ENCODE results near the gene LRP5. TPM values are rescaled to one million over a fixed set of nuclear protein-coding genes. Genes with fewer than 3 reads are reported as not detected.

The LRP5 gene
- total RNA-seq, 1 donor from 2014 or later: 42.5 TPM

DNA sequence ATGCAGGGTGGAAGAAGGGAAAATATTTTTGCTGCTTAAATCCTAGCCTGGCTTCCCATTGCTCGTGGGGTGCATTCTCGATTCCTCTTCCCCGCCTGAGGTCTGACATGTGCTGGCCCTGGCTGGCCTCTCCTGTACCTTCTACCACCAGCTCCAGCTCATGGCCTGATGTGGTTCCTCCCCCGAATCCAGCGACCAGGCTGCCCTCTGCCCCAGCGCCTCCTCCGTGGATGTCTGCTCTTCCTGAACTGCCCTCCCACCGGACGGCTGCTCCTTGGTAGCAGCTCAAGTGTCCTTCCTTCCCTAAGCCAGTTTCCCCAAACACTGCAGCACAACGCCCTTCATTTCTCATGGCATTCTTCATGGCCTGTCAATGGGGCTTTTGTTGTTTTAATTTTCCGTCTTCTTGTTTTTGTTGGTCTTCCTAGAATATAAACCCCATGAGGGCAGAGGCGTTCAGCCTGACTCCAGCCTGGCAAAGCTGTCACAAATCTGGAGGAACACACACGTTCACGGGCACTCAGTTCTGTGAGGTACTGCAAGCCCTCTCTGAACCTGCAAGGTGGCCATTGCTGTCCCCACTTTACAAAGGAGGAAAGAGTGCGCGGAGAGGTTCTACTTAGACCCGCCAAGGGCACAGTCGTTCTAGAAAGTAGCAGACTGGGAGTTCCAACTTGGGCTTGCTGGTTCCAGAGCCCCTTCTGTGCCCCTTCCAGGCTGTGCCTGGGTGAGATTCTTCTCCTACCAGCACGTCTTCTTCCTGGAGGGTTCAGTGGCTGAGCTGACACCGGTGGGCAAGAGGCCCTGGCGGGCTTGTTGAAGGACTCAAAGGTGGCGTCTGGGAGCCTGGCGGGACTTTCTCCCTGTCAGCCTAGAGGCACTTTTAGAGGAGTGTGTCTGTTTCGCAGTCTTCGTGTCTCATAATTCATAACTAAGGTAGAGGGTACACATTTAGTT is 953 bp upstream of the LRP5 start:
- TF ChIP-seq POLR2AphosphoS5 (IDR thresholded peaks at IDR 0.05; ENCODE audit: insufficient read depth in 1 of 2, low read depth in 1 of 2): no peak
- DNase-seq (ENCODE audit: extremely low spot score in 2 of 2): no peak
- H3K4me1 ChIP-seq: peaks cover 32% of the 10 kb centered on the region
- peak overlapping the region; percentile 53 for H3K27ac ChIP-seq
- intact Hi-C loops (cut with DNase I): no loop called here
- no peaks in the 10 kb centered on the region for H3K9me3 ChIP-seq
- no peaks in the 10 kb centered on the region for H3K36me3 ChIP-seq
- no peaks in the 10 kb centered on the region for H3K27me3 ChIP-seq
- H3K4me3 ChIP-seq: peak overlapping the region in 1 of 2 donors; percentile 33

DNA sequence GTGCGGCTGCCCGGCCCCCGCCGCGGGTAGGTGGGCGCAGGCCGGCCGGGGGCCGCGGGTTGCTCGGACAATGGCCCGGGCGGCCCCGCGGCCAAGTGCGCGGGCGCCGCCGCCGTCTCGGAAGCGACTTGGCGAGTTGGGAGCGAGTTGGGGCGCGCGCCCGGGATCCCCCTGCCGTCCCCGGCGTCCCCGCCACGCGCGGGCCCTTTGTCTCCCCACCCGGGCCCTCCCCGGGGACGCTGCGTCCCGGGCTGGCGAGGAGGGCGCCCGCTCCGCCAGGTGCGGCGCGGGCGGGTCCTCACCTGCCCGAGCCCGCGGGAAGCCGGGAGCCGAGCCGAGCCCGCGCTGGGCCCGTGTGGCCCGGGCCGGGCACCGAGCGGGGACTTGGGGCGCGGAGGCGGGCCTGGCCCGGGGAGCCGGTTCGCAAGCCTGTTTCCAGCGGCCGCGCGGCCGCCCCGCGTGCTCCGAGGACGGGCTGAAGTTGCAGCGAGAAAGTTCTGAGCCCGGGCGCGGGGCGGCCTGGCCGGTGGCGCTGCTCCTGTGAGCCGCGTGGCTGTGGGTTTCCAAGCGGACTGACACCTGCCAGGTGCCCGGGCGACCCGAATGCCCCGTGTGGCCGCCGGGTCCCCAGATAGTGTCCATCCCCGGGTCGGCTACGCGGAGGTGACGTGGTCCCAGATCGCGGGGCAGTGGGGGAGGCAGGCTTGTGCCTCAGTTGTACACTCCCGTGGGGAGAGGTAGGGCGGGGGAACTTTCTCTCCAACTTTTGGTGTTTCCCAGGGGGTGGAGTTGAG is 586 bp downstream of the LRP5 start:
- no peaks in the 10 kb centered on the region for H3K36me3 ChIP-seq
- H3K27me3 ChIP-seq: no peaks in the 10 kb centered on the region
- peak overlapping the region; percentile 63 for H3K27ac ChIP-seq
- no peaks in the 10 kb centered on the region for H3K9me3 ChIP-seq
- peaks cover 41% of the 10 kb centered on the region for H3K4me1 ChIP-seq
- intact Hi-C loops (cut with DNase I): no loop called here
- peak overlapping the region; percentile 59 to 66 for H3K4me3 ChIP-seq
- no peak for TF ChIP-seq POLR2AphosphoS5 (IDR thresholded peaks at IDR 0.05; ENCODE audit: insufficient read depth in 1 of 2, low read depth in 1 of 2)
- TF ChIP-seq, protein P1, sequence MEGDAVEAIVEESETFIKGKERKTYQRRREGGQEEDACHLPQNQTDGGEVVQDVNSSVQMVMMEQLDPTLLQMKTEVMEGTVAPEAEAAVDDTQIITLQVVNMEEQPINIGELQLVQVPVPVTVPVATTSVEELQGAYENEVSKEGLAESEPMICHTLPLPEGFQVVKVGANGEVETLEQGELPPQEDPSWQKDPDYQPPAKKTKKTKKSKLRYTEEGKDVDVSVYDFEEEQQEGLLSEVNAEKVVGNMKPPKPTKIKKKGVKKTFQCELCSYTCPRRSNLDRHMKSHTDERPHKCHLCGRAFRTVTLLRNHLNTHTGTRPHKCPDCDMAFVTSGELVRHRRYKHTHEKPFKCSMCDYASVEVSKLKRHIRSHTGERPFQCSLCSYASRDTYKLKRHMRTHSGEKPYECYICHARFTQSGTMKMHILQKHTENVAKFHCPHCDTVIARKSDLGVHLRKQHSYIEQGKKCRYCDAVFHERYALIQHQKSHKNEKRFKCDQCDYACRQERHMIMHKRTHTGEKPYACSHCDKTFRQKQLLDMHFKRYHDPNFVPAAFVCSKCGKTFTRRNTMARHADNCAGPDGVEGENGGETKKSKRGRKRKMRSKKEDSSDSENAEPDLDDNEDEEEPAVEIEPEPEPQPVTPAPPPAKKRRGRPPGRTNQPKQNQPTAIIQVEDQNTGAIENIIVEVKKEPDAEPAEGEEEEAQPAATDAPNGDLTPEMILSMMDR (IDR thresholded peaks at IDR 0.05): no peak
- no peak for TF ChIP-seq POLR2A (IDR thresholded peaks at IDR 0.05)
- no peak for DNase-seq (ENCODE audit: extremely low spot score in 2 of 2)

DNA sequence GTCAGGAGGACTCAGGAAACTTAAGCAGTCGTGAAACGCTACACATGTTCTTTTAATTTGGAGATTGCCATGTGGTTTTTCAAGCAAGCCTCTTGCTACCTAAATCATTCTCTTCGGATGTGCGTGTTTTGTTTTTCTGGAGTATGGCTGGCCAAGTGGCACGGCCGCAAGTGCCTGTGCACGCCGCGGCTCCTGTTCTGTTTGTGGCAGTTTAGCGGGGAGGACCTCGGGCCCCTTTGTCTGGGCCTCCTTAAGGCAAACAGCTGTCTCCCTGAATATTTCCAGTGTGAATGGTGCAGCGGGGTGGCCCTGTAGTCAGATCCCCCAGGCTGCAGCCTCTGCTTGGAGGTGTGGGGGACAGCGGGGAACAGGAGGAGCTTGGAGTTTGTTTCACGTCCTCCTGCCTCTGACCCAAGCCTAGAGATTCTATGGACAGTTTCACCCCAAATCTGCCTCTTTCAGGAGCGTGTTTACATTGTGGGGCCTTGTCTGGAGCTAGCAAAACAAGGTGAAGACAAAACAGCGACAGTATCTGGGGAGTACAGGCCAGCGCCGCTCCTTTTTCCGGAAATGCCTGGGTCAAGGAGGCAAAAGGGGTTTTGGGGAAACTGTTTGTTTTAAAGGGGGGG is 1.3 kb downstream of the LRP5 start:
- Histone ChIP-seq H3K27ac (peak overlapping the region; percentile 63), H3K9me3 (no peaks in the 10 kb centered on the region), H3K36me3 (no peaks in the 10 kb centered on the region), H3K27me3 (no peaks in the 10 kb centered on the region), H3K4me3 (peak overlapping the region; percentile 59 to 66), H3K4me1 (peaks cover 41% of the 10 kb centered on the region)
- no peak for TF ChIP-seq POLR2A (IDR thresholded peaks at IDR 0.05)
- TF ChIP-seq POLR2AphosphoS5 (IDR thresholded peaks at IDR 0.05; ENCODE audit: insufficient read depth in 1 of 2, low read depth in 1 of 2): no peak
- intact Hi-C loops (cut with DNase I): no loop called here
- DNase-seq (ENCODE audit: extremely low spot score in 2 of 2): no peak

DNA sequence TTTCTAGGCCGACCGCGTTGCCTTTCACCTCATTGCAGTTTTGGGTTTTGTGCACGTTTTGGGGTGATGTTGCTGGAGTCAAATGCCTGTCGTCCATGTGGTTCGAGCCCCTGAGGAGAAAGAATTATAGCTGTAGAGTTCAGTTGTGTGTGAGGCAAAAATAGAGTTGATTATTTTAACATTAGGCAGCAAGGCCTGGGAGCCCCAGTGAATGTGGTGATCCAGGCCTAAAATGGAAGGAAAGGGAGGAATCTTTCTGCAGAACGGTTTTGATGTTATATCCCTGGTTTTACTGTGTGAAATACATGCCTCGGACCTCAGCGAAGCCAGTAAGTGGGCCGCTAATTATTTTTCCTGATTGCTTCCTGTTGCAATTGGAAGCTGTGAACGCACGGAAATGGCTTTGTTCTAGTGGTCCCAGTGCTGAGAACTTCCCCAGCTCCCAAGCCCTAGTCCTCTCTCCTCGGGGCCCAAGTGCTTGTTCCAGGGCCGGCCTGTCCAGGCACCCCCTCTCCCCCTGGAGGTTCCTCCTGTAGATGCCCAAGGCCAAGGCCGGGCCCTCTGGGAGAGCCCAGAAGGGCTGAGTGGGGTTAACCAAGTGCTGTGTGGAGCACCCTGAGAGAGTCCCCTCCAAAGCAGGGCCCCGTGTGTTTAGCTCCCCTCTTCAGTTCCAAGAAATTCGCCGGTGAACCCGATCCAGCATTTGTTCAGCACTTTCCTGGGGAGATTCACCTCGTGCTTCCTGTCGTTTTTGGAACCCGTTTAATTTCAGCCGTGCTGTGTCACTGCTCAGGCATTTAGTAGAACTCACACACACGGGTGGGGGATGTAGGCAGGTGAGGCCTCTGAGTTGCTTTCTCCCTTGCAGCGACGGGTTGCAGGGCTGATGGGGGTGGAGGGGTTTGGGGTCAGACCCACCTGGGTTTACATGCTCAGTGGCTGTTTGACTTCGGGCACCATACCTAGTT is 2.1 kb downstream of the LRP5 start:
- peak overlapping the region; percentile 63 for H3K27ac ChIP-seq
- peak overlapping the region; percentile 59 to 66 for H3K4me3 ChIP-seq
- DNase-seq (ENCODE audit: extremely low spot score in 2 of 2): no peak
- TF ChIP-seq, protein P1 (IDR thresholded peaks at IDR 0.05): no peak
- TF ChIP-seq POLR2AphosphoS5 (IDR thresholded peaks at IDR 0.05; ENCODE audit: insufficient read depth in 1 of 2, low read depth in 1 of 2): no peak
- no peak for TF ChIP-seq POLR2A (IDR thresholded peaks at IDR 0.05)
- no peaks in the 10 kb centered on the region for H3K36me3 ChIP-seq
- intact Hi-C loops (cut with DNase I): no loop called here
- peaks cover 41% of the 10 kb centered on the region for H3K4me1 ChIP-seq
- H3K9me3 ChIP-seq: no peaks in the 10 kb centered on the region
- no peaks in the 10 kb centered on the region for H3K27me3 ChIP-seq

DNA sequence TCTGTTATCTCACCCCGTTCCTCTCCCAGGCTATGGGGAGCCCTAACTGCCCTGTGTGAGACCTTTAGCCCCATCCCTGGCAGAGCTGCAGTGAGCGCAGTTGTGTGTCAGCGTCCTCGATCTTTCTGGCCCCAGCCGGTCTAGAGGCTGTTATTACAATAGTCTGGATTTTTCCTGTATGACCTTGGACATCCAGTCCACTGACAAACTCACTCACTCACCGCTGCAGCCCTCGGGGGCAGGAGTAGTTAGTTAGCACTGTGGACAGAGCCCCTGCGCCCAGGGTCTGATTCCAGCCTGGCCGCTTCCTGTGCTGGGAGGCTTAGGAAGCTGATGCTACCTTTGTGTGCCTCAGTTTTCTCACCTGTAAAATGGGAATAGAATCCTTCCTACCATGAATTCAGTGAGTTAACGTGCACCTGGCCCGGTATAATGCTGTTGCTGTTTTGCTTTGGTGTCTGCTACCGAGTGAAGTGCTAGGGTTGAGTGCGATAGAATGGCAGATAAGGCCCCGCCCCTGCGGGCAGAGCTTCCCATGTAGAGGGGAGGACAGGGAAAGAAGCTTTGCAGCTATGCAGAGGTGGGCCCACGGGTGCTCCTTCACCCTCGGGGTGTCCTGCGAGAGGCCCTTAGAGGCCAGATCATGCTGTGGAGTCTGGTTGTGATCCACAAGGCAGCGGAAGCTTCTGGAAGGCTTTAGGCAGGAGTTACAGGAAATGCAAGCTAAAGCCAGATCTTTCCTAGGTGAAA is 3.0 kb downstream of the LRP5 start:
- Histone ChIP-seq H3K4me3 (peak overlapping the region in 1 of 2 donors; percentile 66), H3K27me3 (no peaks in the 10 kb centered on the region), H3K36me3 (no peaks in the 10 kb centered on the region), H3K4me1 (peaks cover 41% of the 10 kb centered on the region), H3K27ac (peak overlapping the region; percentile 63), H3K9me3 (no peaks in the 10 kb centered on the region)
- TF ChIP-seq, protein P1 (IDR thresholded peaks at IDR 0.05): no peak
- TF ChIP-seq POLR2AphosphoS5 (IDR thresholded peaks at IDR 0.05; ENCODE audit: insufficient read depth in 1 of 2, low read depth in 1 of 2) (no peak), POLR2A (IDR thresholded peaks at IDR 0.05) (no peak)
- intact Hi-C loops (cut with DNase I): no loop called here
- DNase-seq (ENCODE audit: extremely low spot score in 2 of 2): no peak

Data from vagina (tissue), 2 donors.